ENCODE measurements around the gene FHIT. TPM values are rescaled to one million over a fixed set of nuclear protein-coding genes. Genes with fewer than 3 reads are reported as not detected.
A peak's percentile ranks its signal among the peaks of the same experiment; 100 is the strongest.

Gene FHIT
- total RNA-seq, 1 experiment from 2014 or later = 20.1 TPM

- ChIA-PET CTCF (interaction anchor here (0.7 to 0.9 kb wide), 2 partner anchors 12 to 631 kb away, joined by 3 to 4 read pairs; no protein-coding TSS in a partner anchor), POLR2A (no interaction called here)
- no peak overlapping the region for H3K4me3 Mint-ChIP-seq (ENCODE audit: unreplicated experiment)
- BruUV-seq (replicated peaks) = no TSS peak
- no peaks in the 10 kb centered on the region for H3K9me3 Mint-ChIP-seq (ENCODE audit: unreplicated experiment)
- no peak for TF ChIP-seq CTCF (IDR thresholded peaks at IDR 0.05; ENCODE audit: unreplicated experiment)
- no peaks in the 10 kb centered on the region for H3K27me3 Mint-ChIP-seq (ENCODE audit: insufficient read depth, unreplicated experiment)
- no peak overlapping the region for H3K27ac Mint-ChIP-seq (ENCODE audit: low read depth, unreplicated experiment)
- H3K36me3 Mint-ChIP-seq (ENCODE audit: insufficient read depth, unreplicated experiment) = no peaks in the 10 kb centered on the region
- H3K4me1 Mint-ChIP-seq (ENCODE audit: insufficient read depth, unreplicated experiment) = no peaks in the 10 kb centered on the region
- peak; percentile 3 for DNase-seq (ENCODE audit: unreplicated experiment)
- intact Hi-C loops (cut with micrococcal nuclease) = no loop called here
Measured at GRCh38 chr3:60652829-60653228, 598.4 kb downstream of the FHIT start.

- H3K36me3 Mint-ChIP-seq (ENCODE audit: insufficient read depth, unreplicated experiment) = no peaks in the 10 kb centered on the region
- no peak overlapping the region for H3K4me3 Mint-ChIP-seq (ENCODE audit: unreplicated experiment)
- no TSS peak for BruUV-seq (replicated peaks)
- H3K27ac Mint-ChIP-seq (ENCODE audit: low read depth, unreplicated experiment) = no peak overlapping the region
- no peak for TF ChIP-seq CTCF (IDR thresholded peaks at IDR 0.05; ENCODE audit: unreplicated experiment)
- CTCF ChIA-PET = interaction anchor here (0.7 kb wide), 1 partner anchor 447 kb away, joined by 3 read pairs; no protein-coding TSS in a partner anchor
- POLR2A ChIA-PET = no interaction called here
- H3K9me3 Mint-ChIP-seq (ENCODE audit: unreplicated experiment) = no peaks in the 10 kb centered on the region
- no peaks in the 10 kb centered on the region for H3K27me3 Mint-ChIP-seq (ENCODE audit: insufficient read depth, unreplicated experiment)
- intact Hi-C loops (cut with micrococcal nuclease) = no loop called here
- H3K4me1 Mint-ChIP-seq (ENCODE audit: insufficient read depth, unreplicated experiment) = no peaks in the 10 kb centered on the region
- DNase-seq (ENCODE audit: unreplicated experiment) = no peak
Measured at GRCh38 chr3:60651799-60652198, 599.5 kb downstream of the FHIT start.

- H3K27ac Mint-ChIP-seq (ENCODE audit: low read depth, unreplicated experiment) = no peak overlapping the region
- intact Hi-C loops (cut with micrococcal nuclease) = no loop called here
- CTCF ChIA-PET = interaction anchor here (0.6 to 0.7 kb wide), 2 partner anchors 64 to 257 kb away, joined by 3 read pairs; no protein-coding TSS in a partner anchor
Measured at GRCh38 chr3:60650171-60650570, 601.1 kb downstream of the FHIT start.

GRCh38 chr3:60645801-60646200 is 605.5 kb downstream of the FHIT start:
- Mint-ChIP-seq H3K36me3 (ENCODE audit: insufficient read depth, unreplicated experiment) (no peaks in the 10 kb centered on the region), H3K27me3 (ENCODE audit: insufficient read depth, unreplicated experiment) (no peaks in the 10 kb centered on the region), H3K4me3 (ENCODE audit: unreplicated experiment) (no peak overlapping the region), H3K9me3 (ENCODE audit: unreplicated experiment) (no peaks in the 10 kb centered on the region), H3K4me1 (ENCODE audit: insufficient read depth, unreplicated experiment) (no peaks in the 10 kb centered on the region), H3K27ac (ENCODE audit: low read depth, unreplicated experiment) (no peak overlapping the region)
- no peak for TF ChIP-seq CTCF (IDR thresholded peaks at IDR 0.05; ENCODE audit: unreplicated experiment)
- ChIA-PET CTCF (interaction anchor here (0.6 kb wide), 2 partner anchors 24 to 319 kb away, joined by 3 read pairs; no protein-coding TSS in a partner anchor), POLR2A (no interaction called here)
- no TSS peak for BruUV-seq (replicated peaks)
- intact Hi-C loops (cut with micrococcal nuclease) = no loop called here
- no peak for DNase-seq (ENCODE audit: unreplicated experiment)

More at GRCh38 chr3:60650171-60650570, 601.1 kb downstream of the FHIT start:
- peak; percentile 11 for DNase-seq (ENCODE audit: unreplicated experiment)
- no peak overlapping the region for H3K4me3 Mint-ChIP-seq (ENCODE audit: unreplicated experiment)
- POLR2A ChIA-PET = no interaction called here
- BruUV-seq (replicated peaks) = no TSS peak
- TF ChIP-seq CTCF (IDR thresholded peaks at IDR 0.05; ENCODE audit: unreplicated experiment) = no peak
- H3K9me3 Mint-ChIP-seq (ENCODE audit: unreplicated experiment) = no peaks in the 10 kb centered on the region
- H3K27me3 Mint-ChIP-seq (ENCODE audit: insufficient read depth, unreplicated experiment) = no peaks in the 10 kb centered on the region
- H3K4me1 Mint-ChIP-seq (ENCODE audit: insufficient read depth, unreplicated experiment) = no peaks in the 10 kb centered on the region
- no peaks in the 10 kb centered on the region for H3K36me3 Mint-ChIP-seq (ENCODE audit: insufficient read depth, unreplicated experiment)

Data from MCF 10A (cell line).